ENCODE data around the gene HECTD3. TPM values are rescaled to one million over a fixed set of nuclear protein-coding genes. Genes with fewer than 3 reads are reported as not detected.

The HECTD3 gene
- total RNA-seq, 4 donors from 2014 or later: 28.0 to 51.7 (median 35.8) TPM

DNA sequence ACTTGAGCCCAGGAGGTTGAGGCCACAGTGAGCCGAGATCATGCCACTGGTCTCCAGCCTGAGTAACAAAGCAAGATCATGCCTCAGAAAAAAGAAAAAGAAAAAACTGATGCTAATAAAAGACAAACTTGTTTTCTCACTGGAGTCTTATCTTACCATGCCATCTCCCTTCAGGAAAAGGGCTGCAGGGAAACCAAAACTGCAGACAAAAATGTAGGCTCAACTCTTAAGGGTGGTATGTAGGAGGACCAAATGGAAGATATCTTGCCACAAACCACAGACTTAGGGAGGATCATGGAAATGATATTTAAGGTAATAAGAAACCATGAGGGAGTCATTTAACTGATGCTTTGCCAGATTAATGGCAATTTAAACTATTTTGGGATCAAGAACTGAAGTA lies 33.8 kb upstream of the HECTD3 start:
- no peak overlapping the region for H3K4me3 ChIP-seq
- H3K27me3 ChIP-seq: no peaks in the 10 kb centered on the region
- TF ChIP-seq EP300 (IDR thresholded peaks at IDR 0.05): no peak
- TF ChIP-seq, protein P1, sequence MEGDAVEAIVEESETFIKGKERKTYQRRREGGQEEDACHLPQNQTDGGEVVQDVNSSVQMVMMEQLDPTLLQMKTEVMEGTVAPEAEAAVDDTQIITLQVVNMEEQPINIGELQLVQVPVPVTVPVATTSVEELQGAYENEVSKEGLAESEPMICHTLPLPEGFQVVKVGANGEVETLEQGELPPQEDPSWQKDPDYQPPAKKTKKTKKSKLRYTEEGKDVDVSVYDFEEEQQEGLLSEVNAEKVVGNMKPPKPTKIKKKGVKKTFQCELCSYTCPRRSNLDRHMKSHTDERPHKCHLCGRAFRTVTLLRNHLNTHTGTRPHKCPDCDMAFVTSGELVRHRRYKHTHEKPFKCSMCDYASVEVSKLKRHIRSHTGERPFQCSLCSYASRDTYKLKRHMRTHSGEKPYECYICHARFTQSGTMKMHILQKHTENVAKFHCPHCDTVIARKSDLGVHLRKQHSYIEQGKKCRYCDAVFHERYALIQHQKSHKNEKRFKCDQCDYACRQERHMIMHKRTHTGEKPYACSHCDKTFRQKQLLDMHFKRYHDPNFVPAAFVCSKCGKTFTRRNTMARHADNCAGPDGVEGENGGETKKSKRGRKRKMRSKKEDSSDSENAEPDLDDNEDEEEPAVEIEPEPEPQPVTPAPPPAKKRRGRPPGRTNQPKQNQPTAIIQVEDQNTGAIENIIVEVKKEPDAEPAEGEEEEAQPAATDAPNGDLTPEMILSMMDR (IDR thresholded peaks at IDR 0.05): no peak
- TF ChIP-seq POLR2AphosphoS5 (IDR thresholded peaks at IDR 0.05): no peak
- no peak for TF ChIP-seq POLR2A (IDR thresholded peaks at IDR 0.05; ENCODE audit: low read depth)
- WGBS: 89% methylated on average over 1 of the region's 1 CpG
- peaks cover 0 to 40% (median 9%) of the 10 kb centered on the region in 4 donors for H3K36me3 ChIP-seq
- no peak for DNase-seq (ENCODE audit: extremely low spot score)
- no peak overlapping the region for H3K27ac ChIP-seq (replicated peaks in 1 of 4)
- no peaks in the 10 kb centered on the region for H3K9me3 ChIP-seq
- intact Hi-C loops (cut with DNase I): no loop called here
- H3K4me1 ChIP-seq: no peaks in the 10 kb centered on the region

DNA sequence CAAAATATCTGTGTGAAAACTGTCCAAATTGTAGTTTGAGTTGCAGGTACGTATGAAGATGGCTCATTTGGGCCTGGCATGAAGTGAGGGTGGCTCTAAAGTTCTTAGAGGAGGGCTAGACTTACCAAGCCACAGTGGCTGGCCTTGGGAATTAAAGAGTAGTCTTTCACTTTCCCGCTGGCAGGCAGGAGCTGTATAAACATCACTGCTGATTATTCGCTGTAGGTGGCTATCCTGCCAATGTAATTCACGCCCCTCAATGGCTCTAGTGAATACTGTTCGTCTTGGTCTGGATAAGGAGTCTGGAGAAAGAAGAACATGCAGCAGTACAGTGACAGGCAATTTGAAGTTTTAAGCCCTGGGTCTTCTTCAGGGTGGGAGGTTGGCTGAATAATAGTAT lies 32.0 kb upstream of the HECTD3 start:
- no peaks in the 10 kb centered on the region for H3K27me3 ChIP-seq
- H3K36me3 ChIP-seq: peaks cover 0 to 36% (median 9%) of the 10 kb centered on the region in 4 donors
- no peak for DNase-seq (ENCODE audit: extremely low spot score)
- no peaks in the 10 kb centered on the region for H3K9me3 ChIP-seq
- H3K4me1 ChIP-seq: no peaks in the 10 kb centered on the region
- intact Hi-C loops (cut with DNase I): no loop called here
- H3K27ac ChIP-seq (replicated peaks in 1 of 4): no peak overlapping the region
- TF ChIP-seq POLR2A (IDR thresholded peaks at IDR 0.05; ENCODE audit: low read depth): no peak
- no peak for TF ChIP-seq POLR2AphosphoS5 (IDR thresholded peaks at IDR 0.05)
- TF ChIP-seq, protein P1 (IDR thresholded peaks at IDR 0.05): no peak
- no peak for TF ChIP-seq EP300 (IDR thresholded peaks at IDR 0.05)
- H3K4me3 ChIP-seq: no peak overlapping the region
- 89% methylated on average over 5 of the region's 5 CpGs for WGBS

DNA sequence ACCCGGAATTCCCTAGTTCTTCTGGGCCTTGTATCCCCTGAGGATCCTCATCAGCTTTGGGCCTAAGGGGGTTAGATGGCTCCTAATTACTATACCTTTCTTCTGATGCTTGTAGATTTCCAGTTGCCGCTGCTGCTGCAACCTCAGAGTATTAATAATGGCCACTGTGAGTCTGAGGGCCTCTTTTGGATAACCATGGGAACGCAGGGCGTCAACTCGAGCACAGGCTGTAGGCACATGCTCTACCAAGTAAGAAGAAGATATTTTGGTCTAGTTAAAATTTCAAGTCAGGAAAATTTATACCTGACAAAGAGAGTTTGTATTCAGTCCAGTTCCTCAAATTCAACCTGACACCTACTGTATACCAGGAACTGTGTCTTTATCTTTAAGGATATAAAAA lies 29.2 kb upstream of the HECTD3 start:
- DNase-seq (ENCODE audit: extremely low spot score): no peak
- no peak for TF ChIP-seq EP300 (IDR thresholded peaks at IDR 0.05)
- no peak for TF ChIP-seq POLR2AphosphoS5 (IDR thresholded peaks at IDR 0.05)
- TF ChIP-seq, protein P1 (IDR thresholded peaks at IDR 0.05): no peak
- TF ChIP-seq POLR2A (IDR thresholded peaks at IDR 0.05; ENCODE audit: low read depth): no peak
- H3K9me3 ChIP-seq: no peaks in the 10 kb centered on the region
- H3K4me1 ChIP-seq: no peaks in the 10 kb centered on the region
- peaks cover 0 to 60% (median 13%) of the 10 kb centered on the region in 4 donors for H3K36me3 ChIP-seq
- no peak overlapping the region for H3K27ac ChIP-seq (replicated peaks in 1 of 4)
- no peaks in the 10 kb centered on the region for H3K27me3 ChIP-seq
- H3K4me3 ChIP-seq: no peak overlapping the region
- WGBS: 98% methylated on average over 5 of the region's 5 CpGs
- intact Hi-C loops (cut with DNase I): no loop called here

DNA sequence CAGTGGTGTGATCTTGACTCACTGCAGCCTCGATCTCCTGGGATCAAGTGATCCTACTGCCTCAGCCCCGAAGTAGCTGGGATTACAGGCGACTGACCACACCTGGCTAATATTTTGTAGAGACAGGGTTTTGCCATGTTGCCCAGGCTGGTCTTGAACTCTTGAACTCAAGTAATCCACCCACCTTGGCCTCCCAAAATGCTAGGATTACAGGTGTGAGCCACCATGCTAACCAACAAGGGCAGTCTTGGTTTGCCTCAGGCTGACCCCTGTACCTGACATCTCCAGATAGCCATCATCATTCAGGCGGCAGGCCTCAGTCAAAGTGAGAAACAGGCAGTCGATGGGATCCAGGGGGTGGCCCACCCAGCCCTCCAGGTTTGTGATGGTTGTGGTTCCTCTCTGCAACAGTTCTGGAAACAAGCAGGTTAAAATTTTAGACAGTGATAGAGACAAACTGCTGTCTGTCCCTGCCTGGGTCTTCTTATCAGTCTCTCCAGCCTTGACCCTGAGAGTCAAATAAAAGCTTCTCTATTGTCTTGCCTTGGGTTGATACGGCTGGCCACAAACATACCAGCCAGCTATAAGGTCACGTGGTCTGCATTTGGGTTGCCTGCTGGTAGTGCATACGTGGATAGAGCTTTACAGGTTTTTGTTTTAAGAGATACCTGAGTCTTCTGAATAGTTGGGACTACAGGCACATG lies 27.7 kb upstream of the HECTD3 start:
- H3K9me3 ChIP-seq: no peaks in the 10 kb centered on the region
- H3K27me3 ChIP-seq: no peaks in the 10 kb centered on the region
- 93% methylated on average over 7 of the region's 8 CpGs for WGBS
- H3K4me1 ChIP-seq: no peaks in the 10 kb centered on the region
- peaks cover 0 to 71% (median 20%) of the 10 kb centered on the region in 4 donors for H3K36me3 ChIP-seq
- peak; percentile 55 for DNase-seq (ENCODE audit: extremely low spot score)
- TF ChIP-seq EP300 (IDR thresholded peaks at IDR 0.05) (no peak), POLR2AphosphoS5 (IDR thresholded peaks at IDR 0.05) (no peak), POLR2A (IDR thresholded peaks at IDR 0.05; ENCODE audit: low read depth) (no peak)
- TF ChIP-seq, protein P1 (IDR thresholded peaks at IDR 0.05): no peak
- no peak overlapping the region for H3K4me3 ChIP-seq
- H3K27ac ChIP-seq (replicated peaks in 1 of 4): no peak overlapping the region
- intact Hi-C loops (cut with DNase I): no loop called here
